ENCODE data around the gene KIAA0825.

DNA sequence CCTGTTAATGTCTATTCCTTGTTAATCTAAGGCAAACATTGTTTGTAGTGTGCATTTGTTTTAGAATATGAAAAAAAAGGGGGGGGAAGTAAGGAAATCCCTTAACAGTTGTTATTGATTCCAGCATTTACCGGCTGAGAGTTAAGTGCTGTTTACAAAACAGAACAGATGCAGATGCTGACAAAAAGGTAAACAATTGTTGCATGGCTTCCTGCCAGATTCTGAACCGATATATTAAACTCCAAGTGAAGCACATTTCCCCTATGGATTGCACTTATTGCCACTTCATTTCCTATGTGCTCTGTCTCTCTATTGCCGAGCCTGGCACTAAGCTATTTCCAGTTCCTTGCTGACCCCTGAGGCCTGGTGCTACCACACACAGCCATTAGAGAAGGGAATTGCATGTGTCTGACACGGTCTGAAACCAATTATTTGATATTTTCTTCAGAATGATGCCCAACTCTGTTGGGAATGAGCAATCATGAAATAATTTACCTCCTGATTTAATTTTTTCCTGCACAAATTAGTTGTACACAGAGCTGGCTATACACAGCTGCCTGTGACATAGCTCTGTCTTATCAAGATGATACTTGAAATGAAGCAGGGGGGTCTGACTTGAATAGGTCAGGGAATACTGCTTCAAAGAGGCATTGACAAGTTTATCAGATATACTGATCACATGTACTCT lies 109.8 kb downstream of the KIAA0825 start:
- TF ChIP-seq CTCF (IDR thresholded peaks at IDR 0.05) (no peak), POLR2A (IDR thresholded peaks at IDR 0.05) (no peak)

Measured in testis (tissue), 2 donors.